B cell (primary cell): ENCODE results near the gene HDHD2. TPM values are rescaled to one million over a fixed set of nuclear protein-coding genes. Genes with fewer than 3 reads are reported as not detected.
A peak's percentile ranks its signal among the peaks of the same experiment; 100 is the strongest.

Experiments
- ATAC-seq: fragments of 200-7000 bp; cut with Tn5 transposase; one replicate; pipeline ENCODE4 v1.10.0; 2021; ENCODE audit warnings: low read depth, mild to moderate bottlenecking, moderate number of reproducible peaks, moderate library complexity
- CTCF ChIA-PET: fragments of 350-600 bp; sonication (Branson Sonifier 250); formaldehyde crosslinking; loops from one replicate; lab custom pipeline; 2021; ENCODE audit warnings: antibody characterized with exemption, inconsistent platforms; lab: Charles Lee
- POLR2A ChIA-PET: fragments of 350-600 bp; sonication (Branson Sonifier 250); formaldehyde crosslinking; loops from one replicate; lab custom pipeline; 2021; ENCODE audit warnings: antibody characterized with exemption; lab: Charles Lee
- DNase-seq: peaks from one replicate; pipeline ENCODE4 v3.0.0; 2013
- H2AFZ ChIP-seq: 2 replicates; pipeline ENCODE4 v1.6.1; 2012; ENCODE audit warnings: mild to moderate bottlenecking, low read depth, low read length; ENCODE audit not compliant: insufficient read depth, poor library complexity, severe bottlenecking
- H3K27ac ChIP-seq, 2 donors: 1 replicate in 1 of 2; 2 replicates in 1 of 2; pipeline ENCODE4 v1.5.1; 2012 to 2013; ENCODE audit warnings: low read length in 2 of 2, mild to moderate bottlenecking in 2 of 2, moderate library complexity in 1 of 2
- H3K27me3 ChIP-seq, 4 experiments: fragments of 200-600 bp in 1 of 4; sonication (generic) in 1 of 4; replicated peaks in 1 of 4; 1 replicate in 2 of 4; 2 replicates in 2 of 4; pipeline versions ENCODE4 v1.6.1 to v1.7.0; 2013 to 2016; ENCODE audit warnings: low read length in 3 of 4, mild to moderate bottlenecking in 2 of 4, mixed read lengths in 1 of 4, moderate library complexity in 1 of 4; ENCODE audit not compliant: insufficient read depth in 4 of 4, control insufficient read depth in 3 of 4; ENCODE audit errors: control extremely low read depth in 1 of 4
- H3K36me3 ChIP-seq, 2 experiments: replicated peaks in 1 of 2; 1 replicate in 1 of 2; 2 replicates in 1 of 2; pipeline versions ENCODE4 v1.6.1 to v1.7.1; 2013; ENCODE audit warnings: low read length in 1 of 2; ENCODE audit not compliant: insufficient read depth in 2 of 2, control insufficient read depth in 1 of 2; ENCODE audit errors: control extremely low read depth in 1 of 2, extremely low read depth in 1 of 2
- H3K4me1 ChIP-seq, 2 donors: fragments of 200-600 bp in 1 of 2; sonication (generic) in 1 of 2; 1 replicate in 1 of 2; 2 replicates in 1 of 2; pipeline versions ENCODE4 v1.5.1 to v1.6.1; 2013 to 2017; ENCODE audit warnings: low read length in 2 of 2; ENCODE audit not compliant: control insufficient read depth in 2 of 2, insufficient read depth in 2 of 2
- H3K4me2 ChIP-seq: replicated peaks from 2 replicates; pipeline ENCODE3; 2012; ENCODE audit warnings: mild to moderate bottlenecking, low read depth, low read length; ENCODE audit not compliant: poor library complexity, severe bottlenecking
- H3K4me3 ChIP-seq, 5 experiments: fragments of 200-600 bp in 1 of 5; sonication (generic) in 1 of 5; 1 replicate in 3 of 5; 2 replicates in 2 of 5; pipeline versions ENCODE4 v1.5.1 to v1.7.0; 2011 to 2016; ENCODE audit warnings: low read length in 4 of 5, mild to moderate bottlenecking in 4 of 5, low read depth in 2 of 5, control low read depth in 1 of 5, moderate library complexity in 1 of 5; ENCODE audit not compliant: insufficient read depth in 1 of 5; ENCODE audit errors: control extremely low read depth in 1 of 5, extremely low read depth in 1 of 5
- H3K79me2 ChIP-seq: fragments of 200-600 bp; sonication (generic); one replicate; pipeline ENCODE4 v1.6.0; 2016; ENCODE audit warnings: low read length; ENCODE audit not compliant: control insufficient read depth, insufficient read depth
- H3K9ac ChIP-seq: fragments of 200-600 bp; sonication (generic); 2 replicates; pipeline ENCODE4 v1.6.1; 2017; ENCODE audit warnings: mild to moderate bottlenecking, low read length, moderate library complexity
- H3K9me3 ChIP-seq, 3 donors: one replicate each; pipeline versions ENCODE4 v1.6.1 to v1.7.1; 2013; ENCODE audit warnings: low read length in 2 of 3; ENCODE audit not compliant: control insufficient read depth in 2 of 3, insufficient read depth in 1 of 3; ENCODE audit errors: control extremely low read depth in 1 of 3
- H4K20me1 ChIP-seq: 2 replicates; pipeline ENCODE4 v1.6.0; 2012; ENCODE audit warnings: mild to moderate bottlenecking, low read length; ENCODE audit not compliant: insufficient read depth, control insufficient read depth, poor library complexity, severe bottlenecking
- H3K27ac Mint-ChIP-seq: one replicate; pipeline ENCODE4 v1.8.0; 2021; ENCODE audit warnings: mixed read lengths
- H3K27me3 Mint-ChIP-seq: one replicate; pipeline ENCODE4 v1.8.0; 2021; ENCODE audit warnings: mixed read lengths
- H3K4me1 Mint-ChIP-seq: one replicate; pipeline ENCODE4 v1.8.0; 2021; ENCODE audit warnings: mixed read lengths
- H3K4me3 Mint-ChIP-seq: one replicate; pipeline ENCODE4 v1.8.0; 2021; ENCODE audit warnings: mixed read lengths
- H3K9me3 Mint-ChIP-seq: one replicate; pipeline ENCODE4 v1.8.0; 2022; ENCODE audit warnings: mixed read lengths; ENCODE audit not compliant: insufficient read depth
- EZH2 ChIP-seq: IDR thresholded peaks from 2 replicates; pipeline ENCODE4 v1.6.1; 2012; ENCODE audit warnings: borderline replicate concordance, low read depth, mild to moderate bottlenecking, moderate library complexity, low read length; ENCODE audit not compliant: insufficient read depth, poor library complexity, severe bottlenecking
- WGBS: methylation state at CpG from one replicate; pipeline ENCODE4 v1.1.5; 2013; ENCODE audit warnings: missing lambda C conversion rate; ENCODE audit not compliant: insufficient coverage; 5-methylcytosine and 5-hydroxymethylcytosine counted together
- intact Hi-C: fragments of 100-400 bp; cut with micrococcal nuclease; formaldehyde crosslinking; loops from one replicate; pipeline ENCODE4 v1.10.0; 2022
- polyA plus RNA-seq: library from polyadenylated mRNA; depleted of rRNA; stranded (reverse); fragments of >200 nt; gene quantifications from 2 replicates; pipeline ENCODE4 v1.2.3, GENCODE V29; 2012
- total RNA-seq, 2 donors: library from RNA; stranded (reverse); fragments of 120-200 nt in 1 of 2; gene quantifications; 1 replicate in 1 of 2; 2 replicates in 1 of 2; pipeline versions ENCODE4 v1.2.3 to v1.2.4, GENCODE V29; 2013 to 2022
- TF ChIP-seq, protein P1 (sequence below): fragments of 200-600 bp; IDR thresholded peaks from one replicate; pipeline ENCODE4 v1.8.0; 2022; ENCODE audit warnings: antibody characterized with exemption, mild to moderate bottlenecking

The HDHD2 gene
- total and polyA plus RNA-seq, 2 donors (not counting 1 experiment from before 2014, with no cell fraction given) = 7.3 to 45.5 TPM

DNA sequence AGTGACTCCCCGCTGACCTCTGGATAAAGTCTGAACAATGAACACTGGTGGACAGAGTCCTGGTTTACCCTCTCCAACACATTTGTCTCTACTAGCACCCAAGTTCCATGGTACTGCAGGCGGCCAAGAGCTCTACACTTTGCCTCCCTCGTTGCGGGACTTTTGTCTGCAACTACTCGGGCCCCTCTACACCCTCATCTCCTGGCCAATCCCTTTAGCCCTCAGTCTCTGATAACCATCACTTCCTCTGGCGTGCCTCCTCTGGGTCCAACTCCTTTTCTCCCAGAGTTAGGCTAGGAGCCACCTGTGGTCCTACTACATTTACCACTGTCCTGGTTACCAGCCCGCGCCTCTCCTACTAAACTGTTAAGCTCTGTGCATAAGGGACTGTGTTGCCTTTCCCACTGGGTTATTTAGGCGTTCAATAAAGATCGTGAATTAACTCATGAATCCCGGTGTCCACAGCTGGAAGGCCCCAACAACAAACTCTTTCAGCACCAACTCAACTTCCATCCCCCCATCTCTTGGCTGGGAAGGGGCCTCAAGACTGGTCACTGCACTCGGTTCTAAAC is 757 bp downstream of the HDHD2 start:
- peaks cover 0 to 6% of the 10 kb centered on the region in 2 experiments for H3K36me3 ChIP-seq
- H3K4me3 ChIP-seq = peak overlapping the region; percentile 73 to 97 (median 87)
- WGBS = 49% methylated on average over 12 of the region's 12 CpGs
- POLR2A ChIA-PET = interaction anchor here (1.1 to 1.2 kb wide), 2 partner anchors 27 to 232 kb away, joined by 3 to 5 read pairs; partner anchors contain the start of genes IER3IP1, KATNAL2 and PIAS2
- peak overlapping the region; percentile 85 for H3K9ac ChIP-seq
- TF ChIP-seq, protein P1, sequence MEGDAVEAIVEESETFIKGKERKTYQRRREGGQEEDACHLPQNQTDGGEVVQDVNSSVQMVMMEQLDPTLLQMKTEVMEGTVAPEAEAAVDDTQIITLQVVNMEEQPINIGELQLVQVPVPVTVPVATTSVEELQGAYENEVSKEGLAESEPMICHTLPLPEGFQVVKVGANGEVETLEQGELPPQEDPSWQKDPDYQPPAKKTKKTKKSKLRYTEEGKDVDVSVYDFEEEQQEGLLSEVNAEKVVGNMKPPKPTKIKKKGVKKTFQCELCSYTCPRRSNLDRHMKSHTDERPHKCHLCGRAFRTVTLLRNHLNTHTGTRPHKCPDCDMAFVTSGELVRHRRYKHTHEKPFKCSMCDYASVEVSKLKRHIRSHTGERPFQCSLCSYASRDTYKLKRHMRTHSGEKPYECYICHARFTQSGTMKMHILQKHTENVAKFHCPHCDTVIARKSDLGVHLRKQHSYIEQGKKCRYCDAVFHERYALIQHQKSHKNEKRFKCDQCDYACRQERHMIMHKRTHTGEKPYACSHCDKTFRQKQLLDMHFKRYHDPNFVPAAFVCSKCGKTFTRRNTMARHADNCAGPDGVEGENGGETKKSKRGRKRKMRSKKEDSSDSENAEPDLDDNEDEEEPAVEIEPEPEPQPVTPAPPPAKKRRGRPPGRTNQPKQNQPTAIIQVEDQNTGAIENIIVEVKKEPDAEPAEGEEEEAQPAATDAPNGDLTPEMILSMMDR = no peak
- TF ChIP-seq EZH2 = no peak
- CTCF ChIA-PET = interaction anchor here (0.6 to 1.7 kb wide), 2 partner anchors 22 to 55 kb away, joined by 3 to 5 read pairs; no protein-coding TSS in a partner anchor
- H3K27ac ChIP-seq = peak overlapping the region in 1 of 2 donors; percentile 89
- peaks cover 12% of the 10 kb centered on the region for H4K20me1 ChIP-seq
- peak overlapping the region; percentile 83 for H3K4me2 ChIP-seq
- H3K27me3 ChIP-seq = no peaks in the 10 kb centered on the region
- intact Hi-C loops = loop anchor here (1.0 to 10.0 kb wide), 4 partner anchors 27 to 1045 kb away; partner anchors contain the start of genes HAUS1, IER3IP1, KATNAL2 and PIAS2
- H3K79me2 ChIP-seq = peaks cover 50% of the 10 kb centered on the region
- peak overlapping the region; percentile 95 for H3K4me3 Mint-ChIP-seq
- H3K27ac Mint-ChIP-seq = peak overlapping the region; percentile 92
- ATAC-seq (no peak), DNase-seq (no peak)
- H3K4me1 Mint-ChIP-seq = peaks cover 38% of the 10 kb centered on the region
- no peaks in the 10 kb centered on the region for H3K9me3 Mint-ChIP-seq
- H3K9me3 ChIP-seq = peaks cover 0 to 4% (median 0%) of the 10 kb centered on the region in 3 donors
- peak overlapping the region; percentile 98 for H2AFZ ChIP-seq
- peaks cover 14 to 15% of the 10 kb centered on the region in 2 donors for H3K4me1 ChIP-seq
- H3K27me3 Mint-ChIP-seq = no peaks in the 10 kb centered on the region

GRCh38 chr18:47146206-47146605 is 4.1 kb downstream of the HDHD2 start:
- no peak overlapping the region for H3K9ac ChIP-seq
- DNase-seq = no peak
- TF ChIP-seq EZH2 = no peak
- TF ChIP-seq, protein P1 = no peak
- H3K9me3 ChIP-seq = peaks cover 0 to 4% (median 0%) of the 10 kb centered on the region in 3 donors
- H3K4me2 ChIP-seq = no peak overlapping the region
- no peak overlapping the region for H3K4me3 ChIP-seq
- no CpG with 5 or more reads among the region's 3 CpGs for WGBS
- peaks cover 36% of the 10 kb centered on the region for H3K4me1 Mint-ChIP-seq
- H3K36me3 ChIP-seq = no peaks in the 10 kb centered on the region
- CTCF ChIA-PET = no interaction called here
- no peak for ATAC-seq
- H3K9me3 Mint-ChIP-seq = no peaks in the 10 kb centered on the region
- no peaks in the 10 kb centered on the region for H3K27me3 Mint-ChIP-seq
- no peak overlapping the region for H3K27ac ChIP-seq
- peaks cover 10 to 11% of the 10 kb centered on the region in 2 donors for H3K4me1 ChIP-seq
- intact Hi-C loops = no loop called here
- no peaks in the 10 kb centered on the region for H3K27me3 ChIP-seq
- POLR2A ChIA-PET = no interaction called here
- H3K27ac Mint-ChIP-seq = no peak overlapping the region
- H4K20me1 ChIP-seq = peaks cover 28% of the 10 kb centered on the region
- H3K4me3 Mint-ChIP-seq = no peak overlapping the region
- H2AFZ ChIP-seq = no peak overlapping the region
- peaks cover 61% of the 10 kb centered on the region for H3K79me2 ChIP-seq
